GM19463 (cell line): ENCODE measurements around the gene ACAT1.
"Not testable (repeated sequence)": the region's sequence is repeated elsewhere in the genome, so short reads cannot be mapped to it uniquely, and the experiment has no call there.

Experiments used
- ATAC-seq: cut with Tn5 transposase; IDR thresholded peaks from one replicate; pipeline ENCODE4 v1.9.1; 2021; ENCODE audit warnings: mild to moderate bottlenecking, moderate library complexity; ENCODE audit not compliant: unreplicated experiment

The ACAT1 gene

DNA sequence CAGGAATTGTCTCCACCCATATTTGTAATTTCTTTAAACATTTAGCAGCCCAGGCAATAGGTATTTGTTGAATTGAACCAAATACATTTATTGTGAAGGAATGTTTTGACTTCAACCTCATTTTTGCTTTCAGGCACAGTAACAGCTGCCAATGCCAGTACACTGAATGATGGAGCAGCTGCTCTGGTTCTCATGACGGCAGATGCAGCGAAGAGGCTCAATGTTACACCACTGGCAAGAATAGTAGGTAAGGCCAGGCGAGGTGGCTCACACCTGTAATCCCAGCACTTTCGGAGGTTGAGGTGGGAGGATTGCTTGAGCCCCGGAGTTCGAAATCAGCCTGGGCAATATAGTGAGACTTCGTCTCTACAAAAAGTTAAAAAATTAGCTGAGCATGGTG lies 20.9 kb downstream of the ACAT1 start:
- ATAC-seq: no peak

- no peak for ATAC-seq
Observed at GRCh38 chr11:108144615-108145014, 23.2 kb downstream of the ACAT1 start.

DNA sequence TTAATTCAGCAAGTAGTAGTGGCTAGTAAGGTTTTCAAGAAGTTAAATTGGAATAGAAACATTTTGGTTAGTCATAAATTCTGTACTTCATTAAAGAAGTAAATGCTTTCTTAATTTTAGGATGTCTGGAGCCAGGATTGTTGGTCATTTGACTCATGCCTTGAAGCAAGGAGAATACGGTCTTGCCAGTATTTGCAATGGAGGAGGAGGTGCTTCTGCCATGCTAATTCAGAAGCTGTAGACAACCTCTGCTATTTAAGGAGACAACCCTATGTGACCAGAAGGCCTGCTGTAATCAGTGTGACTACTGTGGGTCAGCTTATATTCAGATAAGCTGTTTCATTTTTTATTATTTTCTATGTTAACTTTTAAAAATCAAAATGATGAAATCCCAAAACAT lies 25.8 kb downstream of the ACAT1 start:
- ATAC-seq: no peak

GRCh38 chr11:108148556-108148955 lies 27.2 kb downstream of the ACAT1 start:
- ATAC-seq: no peak

DNA sequence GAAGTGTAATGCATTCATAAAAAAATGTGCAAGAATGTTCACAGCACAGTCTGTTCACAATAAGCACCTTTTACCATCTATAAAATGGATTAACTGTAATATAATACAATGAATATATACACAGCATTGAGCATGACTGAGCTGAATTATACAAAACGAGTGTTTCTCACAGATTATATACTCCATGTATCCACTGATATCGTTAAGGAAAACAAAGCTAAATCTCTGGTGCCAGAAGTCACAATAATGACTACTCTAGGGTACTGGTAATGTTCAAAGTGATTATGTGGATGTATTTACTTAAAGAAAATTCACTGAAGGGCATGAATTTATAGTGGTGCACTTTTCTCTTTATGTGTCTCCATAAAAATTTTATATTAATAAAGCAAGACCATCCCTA lies 33.2 kb downstream of the ACAT1 start:
- ATAC-seq: no peak

- peak; percentile 100 for ATAC-seq
Observed at GRCh38 chr11:108160970-108161566, 39.7 kb downstream of the ACAT1 start.

DNA sequence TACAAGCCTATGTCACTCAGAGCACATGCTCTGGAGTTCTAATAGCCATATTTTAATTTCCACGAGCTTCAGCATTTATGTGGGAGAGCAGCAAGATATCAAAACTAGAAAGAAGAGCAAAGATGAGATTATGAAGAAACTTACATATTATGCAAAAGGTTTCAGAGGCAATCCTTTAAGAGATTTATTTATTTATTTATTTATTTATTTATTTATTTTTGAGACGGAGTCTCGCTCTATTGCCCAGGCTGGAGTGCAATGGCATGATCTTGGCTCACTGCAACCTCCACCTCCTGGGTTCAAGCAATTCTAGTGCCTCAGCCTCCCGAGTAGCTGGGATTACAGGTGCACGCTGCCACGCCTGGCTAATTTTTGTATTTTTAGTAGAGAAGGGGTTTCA lies 41.5 kb downstream of the ACAT1 start:
- ATAC-seq: not testable (repeated sequence)

DNA sequence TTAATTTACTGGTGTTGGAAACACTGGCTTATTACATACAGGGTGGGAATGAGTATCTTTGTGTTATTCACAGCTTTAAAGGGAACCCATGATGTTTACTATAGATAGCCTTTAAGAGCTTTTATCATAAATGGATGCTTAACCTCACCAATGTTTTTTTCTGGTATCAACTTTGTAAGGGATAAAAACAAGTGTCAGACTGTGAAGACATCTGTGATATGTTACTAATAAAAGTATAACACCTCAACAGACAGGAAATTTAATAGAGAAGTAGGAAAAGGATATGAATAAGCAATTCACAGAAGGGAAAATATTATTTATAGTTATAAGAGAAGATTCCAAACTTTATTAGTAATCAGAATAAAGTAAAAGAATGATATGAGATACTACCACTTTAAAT lies 46.3 kb downstream of the ACAT1 start:
- ATAC-seq: no peak

DNA sequence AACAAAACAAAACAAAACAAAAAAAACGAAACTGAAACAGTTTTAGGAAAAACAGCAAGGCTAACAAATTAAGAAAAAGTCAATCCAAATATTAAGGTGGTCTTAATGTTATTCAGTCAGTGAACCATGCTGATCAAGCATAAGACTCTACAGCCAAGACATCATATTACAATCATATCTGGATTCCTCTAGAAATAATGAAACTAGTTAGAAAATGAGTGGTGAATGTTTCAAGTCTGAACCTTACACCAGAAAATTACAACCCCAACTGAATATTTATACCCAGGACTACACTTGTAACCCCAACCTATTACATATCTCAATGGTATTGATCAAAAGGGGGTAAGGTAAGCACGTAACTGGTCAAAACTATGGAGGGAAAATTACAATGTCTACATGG lies 48.8 kb downstream of the ACAT1 start:
- no peak for ATAC-seq

DNA sequence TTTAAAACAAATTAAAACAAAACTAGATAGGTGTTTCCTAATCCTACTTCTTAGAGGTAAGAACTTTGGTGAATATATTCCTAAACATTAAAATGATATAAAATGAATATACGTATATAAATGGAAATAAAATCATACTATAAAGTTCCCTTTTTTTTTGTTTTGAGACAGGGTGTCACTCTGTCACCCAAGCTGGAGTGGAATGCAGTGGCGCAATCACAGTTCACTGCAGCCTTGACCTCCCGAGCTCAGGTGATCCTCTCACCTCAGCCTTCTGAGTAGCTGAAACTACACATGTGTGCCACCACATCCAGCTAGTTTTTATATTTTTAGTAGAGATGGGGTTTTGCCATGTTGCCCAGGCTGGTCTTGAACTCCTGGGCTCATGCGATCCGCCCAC lies 56.2 kb downstream of the ACAT1 start:
- no peak for ATAC-seq

DNA sequence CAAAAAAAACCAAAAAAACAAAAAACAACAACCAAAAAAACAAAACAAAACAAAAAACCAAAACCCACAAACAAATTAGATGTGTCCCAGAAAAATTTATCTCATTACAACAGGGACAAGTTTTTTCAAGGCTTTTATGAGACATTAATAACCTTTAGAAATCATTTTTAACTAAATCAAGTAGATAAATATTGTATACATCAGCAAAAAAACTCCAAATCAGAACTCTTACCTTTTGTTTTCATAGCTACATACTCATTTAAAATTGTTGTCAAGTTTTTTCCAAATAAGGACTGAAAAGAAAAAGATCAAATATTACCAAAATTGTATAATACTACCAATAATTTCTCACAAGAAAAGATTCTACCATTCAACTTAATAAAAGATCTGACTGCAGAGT lies 72.4 kb downstream of the ACAT1 start:
- no peak for ATAC-seq

GRCh38 chr11:108196901-108197300 lies 75.5 kb downstream of the ACAT1 start:
- ATAC-seq: peak; percentile 24
